Panc1 (cell line): ENCODE data around the gene DCN. TPM values are rescaled to one million over a fixed set of nuclear protein-coding genes. Genes with fewer than 3 reads are reported as not detected.
"Not testable (repeated sequence)": the region's sequence is repeated elsewhere in the genome, so short reads cannot be mapped to it uniquely, and the experiment has no call there.

ENCODE experiments used
- ATAC-seq: fragments of 200-7000 bp; cut with Tn5 transposase; 2 replicates; pipeline ENCODE4 v1.9.1; 2020; ENCODE audit warnings: mild to moderate bottlenecking, moderate library complexity
- BruUV-seq: library from RNA; stranded (reverse); fragments of 400-500 nt; replicated peaks from 2 replicates; lab custom pipeline; 2021; lab: Mats Ljungman, UMichigan
- CTCF ChIA-PET: fragments of 300-600 bp; sonication (Branson Sonifier 250); formaldehyde crosslinking; loops from one replicate; lab custom pipeline; 2022; ENCODE audit warnings: antibody characterized with exemption; lab: Charles Lee
- POLR2A ChIA-PET: fragments of 300-600 bp; sonication (Branson Sonifier 250); formaldehyde crosslinking; loops from one replicate; lab custom pipeline; 2022; ENCODE audit warnings: antibody characterized with exemption; lab: Charles Lee
- DNase-seq: peaks from one replicate; pipeline ENCODE4 v3.0.0-alpha.2; 2010; ENCODE audit warnings: low read depth, low spot score
- H3K27ac ChIP-seq: 2 replicates; pipeline ENCODE4 v1.5.1; 2011; ENCODE audit warnings: mild to moderate bottlenecking, low read length, inconsistent platforms
- H3K27me3 ChIP-seq: fragments of 200-500 bp; sonication (Bioruptor generic); 2 replicates; pipeline ENCODE4 v1.6.0; 2014; ENCODE audit warnings: low read length, inconsistent platforms; ENCODE audit not compliant: control insufficient read depth, insufficient read depth
- H3K36me3 ChIP-seq: fragments of 200-500 bp; sonication (Bioruptor generic); 2 replicates; pipeline ENCODE4 v1.5.1; 2014; ENCODE audit warnings: inconsistent platforms, mild to moderate bottlenecking, low read length, moderate library complexity; ENCODE audit not compliant: control insufficient read depth, insufficient read depth
- H3K4me1 ChIP-seq: 2 replicates; pipeline ENCODE4 v1.5.1; 2011; ENCODE audit warnings: inconsistent platforms, mild to moderate bottlenecking, low read length, moderate library complexity; ENCODE audit not compliant: control insufficient read depth, insufficient read depth
- H3K4me3 ChIP-seq, 2 experiments: 2 replicates each; pipeline ENCODE4 v1.5.1; 2011 to 2012; ENCODE audit warnings: low read depth in 2 of 2, low read length in 2 of 2, mild to moderate bottlenecking in 2 of 2, inconsistent platforms in 1 of 2, moderate library complexity in 1 of 2
- H3K9me3 ChIP-seq: fragments of 200-500 bp; sonication (Bioruptor generic); 2 replicates; pipeline ENCODE4 v1.5.1; 2014; ENCODE audit warnings: low read depth, mild to moderate bottlenecking, inconsistent platforms, low read length, moderate library complexity; ENCODE audit not compliant: control insufficient read depth, insufficient read depth
- CTCF ChIP-seq: fragments of 450-650 bp; IDR thresholded peaks from 2 replicates; pipeline ENCODE4 v1.5.1; 2017; ENCODE audit warnings: mild to moderate bottlenecking
- POLR2AphosphoS5 ChIP-seq: IDR thresholded peaks from 2 replicates; pipeline ENCODE4 v1.6.1; 2012; ENCODE audit warnings: mild to moderate bottlenecking, low read depth, low read length, moderate library complexity
- SIN3A ChIP-seq: IDR thresholded peaks from 2 replicates; pipeline ENCODE4 v1.6.1; 2012; ENCODE audit warnings: low read depth, mild to moderate bottlenecking, low read length, moderate library complexity, borderline replicate concordance; ENCODE audit not compliant: insufficient read depth
- TCF7L2 ChIP-seq: IDR thresholded peaks from 2 replicates; pipeline ENCODE4 v1.6.1; 2011; ENCODE audit warnings: mild to moderate bottlenecking, low read depth, low read length, inconsistent platforms
- in situ Hi-C: cut with HindIII; loops from 2 replicates; pipeline ENCODE4 v1.10.0; 2016; ENCODE audit warnings: low sequenced_read_pairs, low pct_unique_long_range_greater_than_20kb
- intact Hi-C: fragments of 100-400 bp; cut with micrococcal nuclease; formaldehyde crosslinking; loops from one replicate; pipeline ENCODE4 v1.10.0; 2022; ENCODE audit not compliant: unreplicated experiment
- total RNA-seq: library from RNA; stranded (reverse); gene quantifications from one replicate; pipeline ENCODE4 v1.2.1, GENCODE V29; 2021; ENCODE audit not compliant: unreplicated experiment
- TF ChIP-seq, protein P1 (sequence below), 2 experiments: IDR thresholded peaks; 2 replicates each; pipeline ENCODE4 v1.6.1; 2011 to 2012; ENCODE audit warnings: low read depth in 2 of 2, control low read depth in 1 of 2, low read length in 1 of 2, mild to moderate bottlenecking in 1 of 2, moderate library complexity in 1 of 2; ENCODE audit not compliant: insufficient read depth in 1 of 2

Gene DCN
- total RNA-seq, 1 experiment from 2014 or later, result 1.9 TPM

DNA sequence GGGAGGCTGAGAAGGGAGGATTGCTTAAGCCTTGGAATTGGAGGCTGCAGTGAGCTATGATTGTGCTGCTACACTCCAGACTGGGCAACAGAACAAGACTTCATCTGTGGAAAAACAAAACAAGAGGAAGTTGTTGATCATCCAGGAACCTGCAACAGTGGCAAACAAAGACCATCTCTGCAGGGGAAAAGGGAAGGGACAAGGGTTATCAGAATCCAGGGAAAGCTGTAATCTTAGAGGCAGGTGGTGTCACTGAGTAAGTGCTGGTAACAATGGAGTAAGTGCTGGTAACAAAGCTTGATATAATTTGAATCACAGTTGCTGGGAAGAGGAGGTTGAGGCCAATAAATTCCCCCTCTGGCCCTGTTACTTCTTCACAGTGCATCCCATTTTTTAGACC, 27.5 kb upstream of the DCN start:
- POLR2A ChIA-PET, result no interaction called here
- in situ Hi-C loops (no loop called here), intact Hi-C loops (no loop called here)
- DNase-seq (no peak), ATAC-seq (no peak)
- Histone ChIP-seq H3K4me1 (no peaks in the 10 kb centered on the region), H3K36me3 (no peaks in the 10 kb centered on the region), H3K9me3 (no peaks in the 10 kb centered on the region), H3K27me3 (no peaks in the 10 kb centered on the region), H3K27ac (no peak overlapping the region), H3K4me3 (no peak overlapping the region)
- TF ChIP-seq, protein P1, sequence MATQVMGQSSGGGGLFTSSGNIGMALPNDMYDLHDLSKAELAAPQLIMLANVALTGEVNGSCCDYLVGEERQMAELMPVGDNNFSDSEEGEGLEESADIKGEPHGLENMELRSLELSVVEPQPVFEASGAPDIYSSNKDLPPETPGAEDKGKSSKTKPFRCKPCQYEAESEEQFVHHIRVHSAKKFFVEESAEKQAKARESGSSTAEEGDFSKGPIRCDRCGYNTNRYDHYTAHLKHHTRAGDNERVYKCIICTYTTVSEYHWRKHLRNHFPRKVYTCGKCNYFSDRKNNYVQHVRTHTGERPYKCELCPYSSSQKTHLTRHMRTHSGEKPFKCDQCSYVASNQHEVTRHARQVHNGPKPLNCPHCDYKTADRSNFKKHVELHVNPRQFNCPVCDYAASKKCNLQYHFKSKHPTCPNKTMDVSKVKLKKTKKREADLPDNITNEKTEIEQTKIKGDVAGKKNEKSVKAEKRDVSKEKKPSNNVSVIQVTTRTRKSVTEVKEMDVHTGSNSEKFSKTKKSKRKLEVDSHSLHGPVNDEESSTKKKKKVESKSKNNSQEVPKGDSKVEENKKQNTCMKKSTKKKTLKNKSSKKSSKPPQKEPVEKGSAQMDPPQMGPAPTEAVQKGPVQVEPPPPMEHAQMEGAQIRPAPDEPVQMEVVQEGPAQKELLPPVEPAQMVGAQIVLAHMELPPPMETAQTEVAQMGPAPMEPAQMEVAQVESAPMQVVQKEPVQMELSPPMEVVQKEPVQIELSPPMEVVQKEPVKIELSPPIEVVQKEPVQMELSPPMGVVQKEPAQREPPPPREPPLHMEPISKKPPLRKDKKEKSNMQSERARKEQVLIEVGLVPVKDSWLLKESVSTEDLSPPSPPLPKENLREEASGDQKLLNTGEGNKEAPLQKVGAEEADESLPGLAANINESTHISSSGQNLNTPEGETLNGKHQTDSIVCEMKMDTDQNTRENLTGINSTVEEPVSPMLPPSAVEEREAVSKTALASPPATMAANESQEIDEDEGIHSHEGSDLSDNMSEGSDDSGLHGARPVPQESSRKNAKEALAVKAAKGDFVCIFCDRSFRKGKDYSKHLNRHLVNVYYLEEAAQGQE (IDR thresholded peaks at IDR 0.05; ENCODE audit: insufficient read depth in 1 of 2, low read depth in 2 of 2, low read length in 1 of 2), result no peak
- TF ChIP-seq CTCF (no peak), TCF7L2 (no peak), POLR2AphosphoS5 (no peak), SIN3A (no peak)
- no TSS peak for BruUV-seq
- CTCF ChIA-PET, result no interaction called here

DNA sequence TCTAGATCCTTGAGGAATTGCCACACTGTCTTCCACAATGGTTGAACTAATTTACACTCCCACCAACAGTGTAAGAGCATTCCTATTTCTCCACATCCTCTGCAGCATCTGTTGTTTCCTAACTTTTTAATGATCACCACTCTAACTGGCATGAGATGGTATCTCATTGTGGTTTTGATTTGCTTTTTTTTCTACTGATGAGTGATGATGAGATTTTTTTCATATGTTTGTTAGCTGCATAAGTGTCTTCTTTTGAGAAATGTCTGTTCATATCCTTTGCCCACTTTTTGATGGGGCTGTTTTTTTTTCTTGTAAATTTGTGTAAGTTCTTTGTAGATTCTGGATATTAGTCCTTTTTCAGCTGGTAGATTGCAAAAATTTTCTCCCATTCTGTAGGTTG, 24.7 kb upstream of the DCN start:
- H3K27me3 ChIP-seq, H3K4me3 ChIP-seq, intact Hi-C loops, BruUV-seq, ATAC-seq, H3K36me3 ChIP-seq, H3K4me1 ChIP-seq, H3K27ac ChIP-seq, CTCF ChIA-PET, POLR2A ChIA-PET, DNase-seq, H3K9me3 ChIP-seq, in situ Hi-C loops: not testable (repeated sequence)

DNA sequence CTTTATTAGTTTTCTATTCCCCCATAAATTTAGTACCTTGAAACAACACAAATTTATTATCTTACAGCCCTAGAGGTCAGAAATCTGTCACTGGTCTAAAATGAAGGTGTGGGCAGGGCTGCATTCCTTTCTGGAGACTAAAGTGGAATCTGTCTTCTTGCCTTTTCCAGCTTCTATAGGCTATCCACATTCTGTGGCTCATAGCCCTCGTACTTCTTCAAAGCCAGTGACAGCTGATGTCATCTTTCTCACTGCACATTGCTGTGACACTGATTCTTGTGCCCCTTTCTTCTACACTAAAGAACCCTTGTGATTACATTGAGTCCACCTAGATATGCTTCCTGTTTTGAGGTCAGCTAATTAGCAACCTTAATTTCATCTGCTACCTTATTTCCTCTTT, 23.2 kb upstream of the DCN start:
- TF ChIP-seq TCF7L2 (no peak), CTCF (no peak), SIN3A (no peak), POLR2AphosphoS5 (no peak)
- ATAC-seq, result no peak
- Histone ChIP-seq H3K36me3 (no peaks in the 10 kb centered on the region), H3K4me1 (no peaks in the 10 kb centered on the region), H3K27me3 (no peaks in the 10 kb centered on the region), H3K4me3 (no peak overlapping the region), H3K27ac (no peak overlapping the region), H3K9me3 (no peaks in the 10 kb centered on the region)
- in situ Hi-C loops (no loop called here), intact Hi-C loops (no loop called here)
- DNase-seq, result no peak
- CTCF ChIA-PET, result no interaction called here
- BruUV-seq, result no TSS peak
- POLR2A ChIA-PET, result no interaction called here
